Endothelial cell of umbilical vein (primary cell): Measurements from ENCODE around the gene ZDHHC11. TPM values are rescaled to one million over a fixed set of nuclear protein-coding genes. Genes with fewer than 3 reads are reported as not detected.

Experiments
- BruUV-seq: library from RNA; stranded (reverse); fragments of 400-500 nt; replicated peaks from 2 replicates; lab custom pipeline; 2021; lab: Mats Ljungman, UMichigan
- CTCF ChIA-PET: fragments of 300-600, 350-600 bp; sonication (Branson Sonifier 250); formaldehyde crosslinking; loops from one replicate; lab custom pipeline; 2021; ENCODE audit warnings: antibody characterized with exemption, inconsistent platforms; lab: Charles Lee
- POLR2A ChIA-PET: fragments of 300-600, 350-600 bp; sonication (Branson Sonifier 250); formaldehyde crosslinking; loops from one replicate; lab custom pipeline; 2021; ENCODE audit warnings: antibody characterized with exemption, inconsistent platforms; lab: Charles Lee
- DNase-seq: peaks from one replicate; pipeline ENCODE4 v3.0.0-alpha.2; 2011; ENCODE audit warnings: low read depth, low spot score
- FAIRE-seq: peaks from 2 replicates; lab custom pipeline; 2011; peaks lifted over from hg19 to GRCh38; lab: Jason Lieb, UNC
- H2AFZ ChIP-seq: 2 replicates; pipeline ENCODE4 v1.6.0; 2012; ENCODE audit warnings: low read depth, low read length, control low read depth, inconsistent platforms
- H3K27ac ChIP-seq: 2 replicates; pipeline ENCODE4 v1.5.1; 2011; ENCODE audit warnings: low read depth, mild to moderate bottlenecking, control low read depth, low read length, moderate library complexity; ENCODE audit not compliant: insufficient read depth
- H3K27me3 ChIP-seq, 2 experiments: 2 replicates each; pipeline versions ENCODE4 v1.6.0 to v1.6.1; 2011; ENCODE audit warnings: low read length in 2 of 2, mixed read lengths in 1 of 2; ENCODE audit not compliant: control insufficient read depth in 2 of 2, insufficient read depth in 2 of 2
- H3K36me3 ChIP-seq, 2 experiments: 2 replicates in 1 of 2; 3 replicates in 1 of 2; pipeline ENCODE4 v1.5.1; 2011; ENCODE audit warnings: low read length in 2 of 2, mild to moderate bottlenecking in 1 of 2, moderate library complexity in 1 of 2; ENCODE audit not compliant: control insufficient read depth in 2 of 2, insufficient read depth in 2 of 2; ENCODE audit errors: extremely low read depth in 1 of 2
- H3K4me1 ChIP-seq: 3 replicates; pipeline ENCODE4 v1.5.1; 2011; ENCODE audit warnings: mild to moderate bottlenecking, low read length; ENCODE audit not compliant: control insufficient read depth, insufficient read depth; ENCODE audit errors: extremely low read depth
- H3K4me2 ChIP-seq: 2 replicates; pipeline ENCODE4 v1.6.1; 2011; ENCODE audit warnings: low read length, control low read depth, mixed read lengths; ENCODE audit not compliant: insufficient read depth
- H3K4me3 ChIP-seq, 3 experiments: fragments of 200-600 bp in 1 of 3; sonication (generic), shearing (Covaris generic) in 1 of 3; replicated peaks in 1 of 3; 2 replicates each; pipeline ENCODE4 v1.5.1; 2011 to 2016; ENCODE audit warnings: control low read depth in 3 of 3, low read length in 3 of 3, mild to moderate bottlenecking in 2 of 3, inconsistent platforms in 1 of 3, low read depth in 1 of 3, moderate library complexity in 1 of 3; ENCODE audit not compliant: insufficient read depth in 1 of 3
- H3K79me2 ChIP-seq: 2 replicates; pipeline ENCODE4 v1.6.0; 2012; ENCODE audit warnings: low read length, inconsistent platforms; ENCODE audit not compliant: control insufficient read depth, insufficient read depth
- H3K9ac ChIP-seq: replicated peaks from 2 replicates; pipeline ENCODE3; 2011; ENCODE audit warnings: low read length, control low read depth; ENCODE audit not compliant: insufficient read depth; ENCODE audit errors: extremely low read depth
- H3K9me1 ChIP-seq: replicated peaks from 3 replicates; pipeline ENCODE4 v1.6.0; 2011; ENCODE audit warnings: mild to moderate bottlenecking, low read length; ENCODE audit not compliant: control insufficient read depth, insufficient read depth; ENCODE audit errors: extremely low read depth
- H3K9me3 ChIP-seq: replicated peaks from 2 replicates; pipeline ENCODE4 v1.5.1; 2012; ENCODE audit warnings: low read length, inconsistent platforms; ENCODE audit not compliant: control insufficient read depth, insufficient read depth
- H4K20me1 ChIP-seq: replicated peaks from 2 replicates; pipeline ENCODE3; 2011; ENCODE audit warnings: mild to moderate bottlenecking, low read length; ENCODE audit not compliant: control insufficient read depth, insufficient read depth; ENCODE audit errors: extremely low read depth
- EZH2 ChIP-seq: IDR thresholded peaks from 2 replicates; pipeline ENCODE4 v1.6.1; 2012; ENCODE audit warnings: borderline replicate concordance, low read depth, mild to moderate bottlenecking, moderate library complexity, low read length, inconsistent platforms; ENCODE audit not compliant: severe bottlenecking
- FOS ChIP-seq: IDR thresholded peaks from 2 replicates; pipeline ENCODE4 v1.6.1; 2011; ENCODE audit warnings: mild to moderate bottlenecking, low read length, moderate library complexity, borderline replicate concordance; ENCODE audit not compliant: insufficient read depth
- GATA2 ChIP-seq: IDR thresholded peaks from 2 replicates; pipeline ENCODE4 v1.7.0; 2011; ENCODE audit warnings: low read depth, mild to moderate bottlenecking, moderate library complexity, mixed read lengths, low read length; ENCODE audit not compliant: insufficient read length, insufficient read depth
- JUN ChIP-seq: IDR thresholded peaks from 2 replicates; pipeline ENCODE4 v1.6.1; 2011; ENCODE audit warnings: borderline replicate concordance, low read depth; ENCODE audit not compliant: insufficient read length, insufficient read depth
- MYC ChIP-seq: IDR thresholded peaks from one replicate; pipeline ENCODE4 v1.6.1; 2011; ENCODE audit warnings: mild to moderate bottlenecking, low read depth, low read length
- POLR2A ChIP-seq: IDR thresholded peaks from 2 replicates; pipeline ENCODE4 v1.6.1; 2012; ENCODE audit warnings: low read depth, mild to moderate bottlenecking, control low read depth, low read length
- POLR2AphosphoS5 ChIP-seq: IDR thresholded peaks from 2 replicates; pipeline ENCODE4 v1.6.1; 2012; ENCODE audit warnings: low read depth, mild to moderate bottlenecking, control low read depth, low read length, moderate library complexity; ENCODE audit not compliant: insufficient read depth
- dilution Hi-C: fragments of 300-500 bp; cut with MboI; formaldehyde crosslinking; loops from one replicate; pipeline ENCODE4 v1.15.0; 2019; ENCODE audit warnings: low sequenced_read_pairs; ENCODE audit not compliant: extremely low pct_ligation_motif_present
- intact Hi-C: fragments of 100-400 bp; cut with micrococcal nuclease; formaldehyde crosslinking; loops from one replicate; pipeline ENCODE4 v1.10.0; 2022
- polyA plus RNA-seq, 4 experiments: library from polyadenylated mRNA; depleted of rRNA in 3 of 4; stranded (reverse) in 3 of 4; unstranded in 1 of 4; fragments of >200 nt; gene quantifications; 2 replicates each; pipeline versions ENCODE4 v1.2.1 to v1.2.3, GENCODE V29; 2011 to 2012; ENCODE audit warnings: missing spikeins in 1 of 4
- total RNA-seq: library from RNA; stranded (reverse); gene quantifications from 2 replicates; pipeline ENCODE4 v1.2.3, GENCODE V29; 2021
- TF ChIP-seq, protein P1 (sequence below): IDR thresholded peaks from 2 replicates; pipeline ENCODE4 v1.6.1; 2011; ENCODE audit not compliant: insufficient read depth, insufficient read length
- TF ChIP-seq, protein P2 (sequence below), 2 donors: IDR thresholded peaks; 1 replicate in 1 of 2; 2 replicates in 1 of 2; pipeline ENCODE4 v1.5.1; 2011; ENCODE audit warnings: low read length in 2 of 2, mild to moderate bottlenecking in 2 of 2, moderate library complexity in 2 of 2, control low read depth in 1 of 2, inconsistent platforms in 1 of 2, low read depth in 1 of 2; ENCODE audit not compliant: insufficient read depth in 1 of 2; ENCODE audit errors: extremely low read depth in 1 of 2

ZDHHC11 gene
- total and polyA plus RNA-seq, 2 donors (not counting 3 experiments of a cell fraction or from before 2014, with no cell fraction given), result 0.35 to 4.4 TPM

DNA sequence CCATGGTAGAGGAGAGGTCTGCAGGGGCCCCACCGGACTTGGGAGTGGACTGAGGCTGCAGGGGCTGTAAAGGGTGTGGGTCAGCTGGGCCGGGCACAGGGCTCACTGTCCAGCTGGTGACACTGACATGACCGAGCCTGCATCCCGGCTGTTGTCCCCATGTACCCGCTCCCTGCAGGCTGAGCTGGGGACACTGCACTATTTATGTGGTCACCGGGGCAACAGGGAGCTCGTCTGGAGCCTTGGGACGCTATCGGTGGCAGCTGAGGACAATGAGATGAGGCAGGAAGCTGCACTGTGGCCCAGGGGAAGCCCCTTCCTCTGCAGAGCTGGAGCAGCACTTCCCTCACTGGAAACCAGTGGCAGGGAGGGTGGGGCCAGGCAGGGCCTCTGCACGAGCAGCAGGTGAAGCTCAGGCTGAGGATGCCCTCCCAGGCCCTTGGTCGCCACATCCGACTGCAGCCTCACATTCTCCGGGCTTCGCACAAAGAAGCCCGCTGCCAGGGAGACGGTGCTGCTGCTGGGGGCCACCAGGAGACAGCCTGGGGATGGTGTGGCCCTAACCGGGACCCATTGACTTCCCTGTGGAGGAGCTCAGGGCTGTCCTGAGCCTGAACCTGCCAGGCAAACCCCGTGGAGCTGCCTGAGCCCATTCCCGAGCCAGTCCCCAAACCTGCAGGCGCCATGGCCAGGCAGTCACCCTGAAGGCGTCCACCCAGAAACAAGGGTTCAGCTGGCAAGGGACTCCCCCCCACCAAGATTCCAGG lies 92.7 kb downstream of the ZDHHC11 start:
- no peaks in the 10 kb centered on the region for H4K20me1 ChIP-seq
- CTCF ChIA-PET, result no interaction called here
- H2AFZ ChIP-seq, result no peak overlapping the region
- POLR2A ChIA-PET, result no interaction called here
- FAIRE-seq (no peak), DNase-seq (no peak)
- BruUV-seq, result no TSS peak
- H3K4me3 ChIP-seq, result no peak overlapping the region
- H3K4me2 ChIP-seq, result no peak overlapping the region
- no peaks in the 10 kb centered on the region for H3K9me1 ChIP-seq
- no peak for TF ChIP-seq POLR2A
- TF ChIP-seq, protein P1, sequence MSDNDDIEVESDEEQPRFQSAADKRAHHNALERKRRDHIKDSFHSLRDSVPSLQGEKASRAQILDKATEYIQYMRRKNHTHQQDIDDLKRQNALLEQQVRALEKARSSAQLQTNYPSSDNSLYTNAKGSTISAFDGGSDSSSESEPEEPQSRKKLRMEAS, result no peak
- TF ChIP-seq MYC, result no peak
- no peak for TF ChIP-seq JUN
- no peak for TF ChIP-seq POLR2AphosphoS5
- TF ChIP-seq, protein P2, sequence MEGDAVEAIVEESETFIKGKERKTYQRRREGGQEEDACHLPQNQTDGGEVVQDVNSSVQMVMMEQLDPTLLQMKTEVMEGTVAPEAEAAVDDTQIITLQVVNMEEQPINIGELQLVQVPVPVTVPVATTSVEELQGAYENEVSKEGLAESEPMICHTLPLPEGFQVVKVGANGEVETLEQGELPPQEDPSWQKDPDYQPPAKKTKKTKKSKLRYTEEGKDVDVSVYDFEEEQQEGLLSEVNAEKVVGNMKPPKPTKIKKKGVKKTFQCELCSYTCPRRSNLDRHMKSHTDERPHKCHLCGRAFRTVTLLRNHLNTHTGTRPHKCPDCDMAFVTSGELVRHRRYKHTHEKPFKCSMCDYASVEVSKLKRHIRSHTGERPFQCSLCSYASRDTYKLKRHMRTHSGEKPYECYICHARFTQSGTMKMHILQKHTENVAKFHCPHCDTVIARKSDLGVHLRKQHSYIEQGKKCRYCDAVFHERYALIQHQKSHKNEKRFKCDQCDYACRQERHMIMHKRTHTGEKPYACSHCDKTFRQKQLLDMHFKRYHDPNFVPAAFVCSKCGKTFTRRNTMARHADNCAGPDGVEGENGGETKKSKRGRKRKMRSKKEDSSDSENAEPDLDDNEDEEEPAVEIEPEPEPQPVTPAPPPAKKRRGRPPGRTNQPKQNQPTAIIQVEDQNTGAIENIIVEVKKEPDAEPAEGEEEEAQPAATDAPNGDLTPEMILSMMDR (IDR thresholded peaks at IDR 0.05; ENCODE audit: extremely low read depth in 1 of 2, insufficient read depth in 1 of 2, low read depth in 1 of 2, low read length in 2 of 2), result no peak
- no peak for TF ChIP-seq FOS
- TF ChIP-seq GATA2, result no peak
- TF ChIP-seq EZH2, result no peak
- H3K4me1 ChIP-seq, result no peaks in the 10 kb centered on the region
- no peak overlapping the region for H3K27ac ChIP-seq
- no peak overlapping the region for H3K9ac ChIP-seq
- intact Hi-C loops, result no loop called here
- no peaks in the 10 kb centered on the region for H3K27me3 ChIP-seq
- no peaks in the 10 kb centered on the region for H3K9me3 ChIP-seq
- H3K79me2 ChIP-seq, result no peaks in the 10 kb centered on the region
- H3K36me3 ChIP-seq, result no peaks in the 10 kb centered on the region
- dilution Hi-C loops, result no loop called here
